ENCODE measurements around the gene ZNF528. TPM values are rescaled to one million over a fixed set of nuclear protein-coding genes. Genes with fewer than 3 reads are reported as not detected.

The ZNF528 gene
- 0.10 TPM in 1 of 5 replicates, not detected in the others for total RNA-seq (2022; extraction: Qiagen RNA extraction; ENCODE audit: low read depth)

GRCh38 chr19:52397310-52398080, at the start of gene ZNF528:
ZNF528 (plus strand) TSS chr19:52397849; CDS start chr19:52402014, 4,165 bp downstream.

GRCh38 chr19:52369559-52370340, 27.9 kb upstream of the ZNF528 start, which contains the start of gene ZNF880:
ZNF880 (plus strand) TSS chr19:52369923; CDS start chr19:52369966, 43 bp downstream.

GRCh38 chr19:52428937-52429336, 31.3 kb downstream of the ZNF528 start, which contains the start of gene ZNF534:
ZNF534 (plus strand) TSS chr19:52429148; CDS start chr19:52431475, 2,327 bp downstream.

GRCh38 chr19:52453324-52454094, 55.9 kb downstream of the ZNF528 start, which contains the start of gene ZNF578:
ZNF578 (plus strand) TSS chr19:52453553; CDS start chr19:52501846, 48,293 bp downstream.

Other genes starting within 250 kb of the ZNF528 start
- gene ZNF836, start 226.2 kb upstream of the ZNF528 start, total RNA-seq (2022; extraction: Qiagen RNA extraction; ENCODE audit: low read depth), result 0.26 to 1.1 TPM (median 0.93 TPM) in 5 replicates
- gene PPP2R1A, start 207.8 kb upstream of the ZNF528 start, total RNA-seq (2022; extraction: Qiagen RNA extraction; ENCODE audit: low read depth), result 184 to 327 TPM (median 302 TPM) in 5 replicates
- 5.3 to 13.6 TPM (median 9.6 TPM) in 5 replicates for gene ZNF766, start 128.3 kb upstream of the ZNF528 start, total RNA-seq (2022; extraction: Qiagen RNA extraction; ENCODE audit: low read depth)
- gene ZNF480, start 100.7 kb upstream of the ZNF528 start, total RNA-seq (2022; extraction: Qiagen RNA extraction; ENCODE audit: low read depth), result 6.8 to 20.4 TPM (median 16.3 TPM) in 5 replicates
- gene ZNF610, start 61.6 kb upstream of the ZNF528 start, total RNA-seq (2022; extraction: Qiagen RNA extraction; ENCODE audit: low read depth), result 0.06 TPM in 1 of 5 replicates, not detected in the others
- 0.74 to 1.3 TPM (median 1.1 TPM) in 5 replicates for gene ZNF880, start 27.9 kb upstream of the ZNF528 start, total RNA-seq (2022; extraction: Qiagen RNA extraction; ENCODE audit: low read depth)
- gene ZNF534, start 31.3 kb downstream of the ZNF528 start, total RNA-seq (2022; extraction: Qiagen RNA extraction; ENCODE audit: low read depth), result not detected in 5 replicates
- gene ZNF578, start 55.7 kb downstream of the ZNF528 start, total RNA-seq (2022; extraction: Qiagen RNA extraction; ENCODE audit: low read depth), result not detected in 5 replicates
- 0.03 to 0.13 TPM (median 0.08 TPM) in 4 of 5 replicates, not detected in the other for gene ZNF808, start 129.8 kb downstream of the ZNF528 start, total RNA-seq (2022; extraction: Qiagen RNA extraction; ENCODE audit: low read depth)
- gene ZNF701, start 172.4 kb downstream of the ZNF528 start, total RNA-seq (2022; extraction: Qiagen RNA extraction; ENCODE audit: low read depth), result 0.09 to 0.30 TPM (median 0.11 TPM) in 5 replicates
- gene ZNF83, start 240.5 kb downstream of the ZNF528 start, total RNA-seq (2022; extraction: Qiagen RNA extraction; ENCODE audit: low read depth), result 0.06 to 0.15 TPM (median 0.15 TPM) in 3 of 5 replicates, not detected in the others

Measured in A549 treated with RU486 at 1 μM for 4 hours (cell line).